Skeletal muscle tissue (tissue), 4 donors: Measurements from ENCODE around the gene C5orf63. TPM values are rescaled to one million over a fixed set of nuclear protein-coding genes. Genes with fewer than 3 reads are reported as not detected.
"Not testable (repeated sequence)": the region's sequence is repeated elsewhere in the genome, so short reads cannot be mapped to it uniquely, and the experiment has no call there.

Experiments used
- H3K27ac ChIP-seq: one replicate; pipeline ENCODE4 v1.7.0; 2013; ENCODE audit warnings: mild to moderate bottlenecking, low read depth, low read length, inconsistent platforms
- H3K27me3 ChIP-seq, 3 donors: one replicate each; pipeline ENCODE4 v1.7.0; 2013; ENCODE audit warnings: low read length in 3 of 3; ENCODE audit not compliant: control insufficient read depth in 3 of 3, insufficient read depth in 3 of 3
- H3K36me3 ChIP-seq, 3 donors: one replicate each; pipeline ENCODE4 v1.7.0; 2013; ENCODE audit warnings: low read length in 3 of 3; ENCODE audit not compliant: control insufficient read depth in 3 of 3, insufficient read depth in 3 of 3
- H3K4me1 ChIP-seq, 3 donors: one replicate each; pipeline ENCODE4 v1.7.0; 2013; ENCODE audit warnings: low read length in 3 of 3, mild to moderate bottlenecking in 3 of 3; ENCODE audit not compliant: control insufficient read depth in 3 of 3, insufficient read depth in 3 of 3
- H3K4me3 ChIP-seq, 3 donors: one replicate each; pipeline ENCODE4 v1.7.0; 2013; ENCODE audit warnings: low read length in 3 of 3
- H3K9ac ChIP-seq, 3 donors: one replicate each; pipeline ENCODE4 v1.7.0; 2013; ENCODE audit warnings: low read length in 3 of 3, mild to moderate bottlenecking in 3 of 3, moderate library complexity in 2 of 3, low read depth in 1 of 3
- H3K9me3 ChIP-seq, 3 donors: one replicate each; pipeline ENCODE4 v1.7.0; 2013; ENCODE audit warnings: low read length in 3 of 3; ENCODE audit not compliant: control insufficient read depth in 3 of 3
- total RNA-seq: library from RNA; depleted of rRNA; stranded (reverse); fragments of >200 nt; gene quantifications from one replicate; pipeline ENCODE4 v1.2.3, GENCODE V29; 2014
- donor health status: Osteomylitis.

C5orf63 gene
- total RNA-seq, 1 donor from 2014 or later: 3.7 TPM

DNA sequence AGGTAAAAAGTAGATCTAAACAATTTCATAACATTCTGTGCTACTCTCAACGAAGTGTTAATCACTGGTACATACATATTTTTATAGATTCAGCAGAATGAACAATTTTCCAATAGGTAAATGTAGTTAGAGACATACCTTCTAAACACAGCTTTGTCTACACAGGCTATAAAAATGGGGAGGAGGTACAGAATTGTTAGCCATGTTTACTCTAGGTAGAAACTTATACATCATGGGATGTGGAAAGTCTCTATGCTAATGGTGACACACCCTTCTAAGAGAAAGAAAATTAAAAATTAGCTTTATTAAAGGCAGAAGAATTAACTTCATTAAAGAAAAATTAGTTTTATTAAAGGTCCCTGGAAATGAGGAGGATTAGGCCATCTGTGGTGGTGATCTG, 11.8 kb downstream of the C5orf63 start:
- H3K27me3 ChIP-seq: no peaks in the 10 kb centered on the region
- H3K27ac ChIP-seq: no peak overlapping the region
- no peak overlapping the region for H3K9ac ChIP-seq
- peaks cover 0 to 5% (median 2%) of the 10 kb centered on the region in 3 donors for H3K36me3 ChIP-seq
- H3K4me3 ChIP-seq: no peak overlapping the region
- H3K4me1 ChIP-seq: no peaks in the 10 kb centered on the region
- H3K9me3 ChIP-seq: no peaks in the 10 kb centered on the region

GRCh38 chr5:127060470-127060985, 12.8 kb downstream of the C5orf63 start:
- Histone ChIP-seq H3K27me3 (no peaks in the 10 kb centered on the region), H3K9me3 (no peaks in the 10 kb centered on the region), H3K9ac (no peak overlapping the region), H3K36me3 (peaks cover 0 to 8% (median 8%) of the 10 kb centered on the region in 3 donors), H3K27ac (no peak overlapping the region), H3K4me3 (no peak overlapping the region), H3K4me1 (no peaks in the 10 kb centered on the region)

GRCh38 chr5:127056896-127057295, 16.4 kb downstream of the C5orf63 start:
- Histone ChIP-seq H3K9me3 (no peaks in the 10 kb centered on the region), H3K9ac (no peak overlapping the region), H3K4me3 (no peak overlapping the region), H3K27ac (no peak overlapping the region), H3K27me3 (no peaks in the 10 kb centered on the region), H3K4me1 (no peaks in the 10 kb centered on the region), H3K36me3 (peaks cover 0 to 10% (median 8%) of the 10 kb centered on the region in 3 donors)

GRCh38 chr5:127055880-127056653, 17.2 kb downstream of the C5orf63 start:
- no peaks in the 10 kb centered on the region for H3K4me1 ChIP-seq
- H3K27me3 ChIP-seq: no peaks in the 10 kb centered on the region

GRCh38 chr5:127053551-127053950, 19.8 kb downstream of the C5orf63 start:
- H3K27me3 ChIP-seq, H3K9ac ChIP-seq, H3K9me3 ChIP-seq, H3K4me3 ChIP-seq, H3K27ac ChIP-seq, H3K4me1 ChIP-seq: not testable (repeated sequence)
- H3K36me3 ChIP-seq: peaks cover 0 to 14% (median 8%) of the 10 kb centered on the region in 3 donors

More at GRCh38 chr5:127055880-127056653, 17.2 kb downstream of the C5orf63 start:
- Histone ChIP-seq H3K36me3 (peaks cover 0 to 14% (median 8%) of the 10 kb centered on the region in 3 donors), H3K27ac (no peak overlapping the region), H3K9ac (no peak overlapping the region), H3K9me3 (no peaks in the 10 kb centered on the region), H3K4me3 (no peak overlapping the region)

GRCh38 chr5:127053049-127053448, 20.3 kb downstream of the C5orf63 start:
- Histone ChIP-seq H3K9ac (no peak overlapping the region), H3K4me3 (no peak overlapping the region), H3K27me3 (no peaks in the 10 kb centered on the region), H3K4me1 (no peaks in the 10 kb centered on the region), H3K36me3 (peaks cover 0 to 14% (median 8%) of the 10 kb centered on the region in 3 donors), H3K27ac (no peak overlapping the region), H3K9me3 (no peaks in the 10 kb centered on the region)

DNA sequence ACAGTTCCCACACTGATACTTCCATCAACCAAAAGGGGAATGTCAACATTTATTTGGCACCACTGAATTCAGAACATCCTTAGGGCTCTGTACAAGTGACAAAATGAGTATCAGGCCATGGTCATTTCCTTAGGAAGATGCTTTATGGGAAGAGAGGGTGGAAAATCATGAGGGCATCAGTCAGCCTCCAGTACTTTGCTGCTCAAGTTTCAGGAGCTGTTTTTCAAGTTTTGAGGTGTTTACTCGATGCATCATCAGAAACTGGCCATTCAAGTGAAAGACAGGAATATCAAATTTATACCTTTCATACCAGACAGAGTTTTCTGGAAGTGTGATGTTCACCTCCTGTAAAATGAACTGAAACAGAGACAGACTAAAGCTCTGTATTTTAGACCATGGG, 21.7 kb downstream of the C5orf63 start:
- peaks cover 0 to 15% (median 3%) of the 10 kb centered on the region in 3 donors for H3K36me3 ChIP-seq
- H3K4me1 ChIP-seq: no peaks in the 10 kb centered on the region
- no peaks in the 10 kb centered on the region for H3K27me3 ChIP-seq
- H3K9ac ChIP-seq: no peak overlapping the region
- no peak overlapping the region for H3K4me3 ChIP-seq
- no peak overlapping the region for H3K27ac ChIP-seq
- no peaks in the 10 kb centered on the region for H3K9me3 ChIP-seq

GRCh38 chr5:127046343-127047072, 26.8 kb downstream of the C5orf63 start:
- no peaks in the 10 kb centered on the region for H3K27me3 ChIP-seq
- H3K9me3 ChIP-seq: no peaks in the 10 kb centered on the region

GRCh38 chr5:127042593-127042992, 30.7 kb downstream of the C5orf63 start:
- H3K27me3 ChIP-seq: no peaks in the 10 kb centered on the region
- no peak overlapping the region for H3K4me3 ChIP-seq
- H3K36me3 ChIP-seq: peaks cover 0 to 4% (median 0%) of the 10 kb centered on the region in 3 donors
- no peaks in the 10 kb centered on the region for H3K9me3 ChIP-seq
- H3K27ac ChIP-seq: no peak overlapping the region
- peaks cover 0 to 3% (median 2%) of the 10 kb centered on the region in 3 donors for H3K4me1 ChIP-seq
- H3K9ac ChIP-seq: no peak overlapping the region

More at GRCh38 chr5:127046343-127047072, 26.8 kb downstream of the C5orf63 start:
- Histone ChIP-seq H3K27ac (no peak overlapping the region), H3K4me3 (no peak overlapping the region), H3K4me1 (no peaks in the 10 kb centered on the region), H3K36me3 (peaks cover 0 to 4% (median 0%) of the 10 kb centered on the region in 3 donors), H3K9ac (no peak overlapping the region)

DNA sequence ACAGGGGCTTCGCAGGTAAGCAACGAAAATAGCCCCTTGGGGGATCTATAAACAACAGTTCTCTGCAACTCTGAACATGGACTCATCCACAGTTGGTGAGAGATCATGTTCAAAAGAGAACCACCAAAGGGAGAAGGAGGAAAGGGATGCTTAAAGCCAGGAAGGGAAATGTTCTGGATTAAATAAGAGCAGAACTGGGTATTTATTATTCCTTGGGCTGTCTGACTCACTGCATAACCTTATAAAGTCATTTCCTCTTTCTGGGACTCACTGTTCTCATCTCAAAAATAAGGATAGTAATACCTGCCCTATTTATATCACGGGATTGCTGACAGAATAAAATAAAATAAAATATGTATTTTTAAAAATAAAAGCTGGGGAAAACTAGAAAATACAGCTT, 31.7 kb downstream of the C5orf63 start:
- peaks cover 0 to under 1% (median 0%) of the 10 kb centered on the region in 3 donors for H3K36me3 ChIP-seq
- H3K4me3 ChIP-seq: no peak overlapping the region
- H3K4me1 ChIP-seq: peaks cover 0 to 3% (median 2%) of the 10 kb centered on the region in 3 donors
- no peaks in the 10 kb centered on the region for H3K27me3 ChIP-seq
- no peak overlapping the region for H3K27ac ChIP-seq
- H3K9ac ChIP-seq: no peak overlapping the region
- H3K9me3 ChIP-seq: no peaks in the 10 kb centered on the region
